NCI-H1417 treated with DMSO at 0.1 percent for 48 hours (cell line): ENCODE measurements around the gene CEL.
"Not testable (repeated sequence)": the region's sequence is repeated elsewhere in the genome, so short reads cannot be mapped to it uniquely, and the experiment has no call there.

ENCODE experiments used
- DNase-seq: peaks from one replicate; lab custom pipeline; 2025; lab: John Stamatoyannopoulos, UW

Gene CEL

DNA sequence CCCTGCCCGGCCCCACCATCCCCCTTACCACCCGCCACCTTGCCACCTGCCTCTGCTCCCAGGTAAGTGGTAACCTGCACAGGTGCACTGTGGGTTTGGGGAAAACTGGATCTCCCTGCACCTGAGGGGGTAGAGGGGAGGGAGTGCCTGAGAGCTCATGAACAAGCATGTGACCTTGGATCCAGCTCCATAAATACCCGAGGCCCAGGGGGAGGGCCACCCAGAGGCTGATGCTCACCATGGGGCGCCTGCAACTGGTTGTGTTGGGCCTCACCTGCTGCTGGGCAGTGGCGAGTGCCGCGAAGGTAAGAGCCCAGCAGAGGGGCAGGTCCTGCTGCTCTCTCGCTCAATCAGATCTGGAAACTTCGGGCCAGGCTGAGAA, at the start of gene CEL:
TSS of gene CEL (plus strand) at position 218 of the 382 bp plus-strand sequence. CDS start at position 240, 22 bp downstream.
- peak; percentile 75 for DNase-seq

DNA sequence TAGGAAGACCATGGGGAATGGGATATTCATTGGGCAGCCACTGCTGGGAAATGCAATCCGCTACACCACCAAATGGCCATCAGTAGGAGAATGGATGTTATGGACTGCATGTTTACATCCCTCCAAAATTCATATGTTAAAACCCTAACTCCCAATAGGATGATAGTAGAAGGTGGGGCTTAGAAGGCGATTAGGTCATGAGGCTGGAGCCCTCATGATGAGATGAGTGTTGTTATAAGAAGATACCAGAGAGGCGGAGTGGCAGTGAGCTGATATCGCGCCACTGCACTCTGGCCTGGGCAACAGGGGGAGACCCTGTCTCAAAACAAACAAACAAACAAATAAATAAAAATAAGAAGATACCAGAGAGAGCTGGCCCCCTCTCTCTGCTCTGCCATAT, 47.1 kb upstream of the CEL start:
- no peak for DNase-seq

DNA sequence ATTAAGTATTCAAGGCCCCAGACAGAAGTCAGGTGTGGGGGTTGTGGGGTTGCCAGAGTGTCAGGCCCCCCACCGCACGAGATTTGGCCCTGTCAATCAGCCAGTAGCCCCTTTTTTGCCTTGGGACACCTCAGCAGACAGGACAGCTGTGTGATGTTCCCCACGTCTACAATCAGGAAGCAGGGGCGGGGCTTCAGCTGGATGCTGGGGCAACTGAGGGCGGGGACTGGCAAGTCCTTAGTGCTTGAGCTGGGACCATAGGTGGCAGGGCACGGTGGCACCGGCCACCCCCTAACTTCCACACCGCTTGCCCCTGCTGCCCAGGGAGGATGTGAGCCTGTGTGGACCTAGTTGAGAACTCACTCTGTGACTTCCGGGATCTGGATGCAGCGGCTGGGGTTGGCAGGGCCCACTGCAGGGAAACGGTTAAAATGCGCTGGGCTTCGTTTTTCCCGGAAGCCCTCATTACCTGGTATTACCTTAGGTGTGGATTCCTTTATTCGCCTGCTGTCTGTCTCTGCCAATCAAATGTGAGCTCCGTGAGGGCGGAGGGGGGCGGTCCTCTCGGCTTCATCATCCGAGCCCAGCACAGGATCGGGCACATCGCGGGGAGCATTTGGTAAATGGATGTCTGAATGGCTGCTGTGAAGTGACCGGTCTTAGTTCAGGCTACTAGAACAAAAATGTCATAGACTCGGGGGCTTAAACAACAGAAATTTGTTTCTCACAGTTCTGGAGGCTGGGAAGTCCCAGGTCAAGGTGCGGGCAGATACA, 38.5 kb upstream of the CEL start:
- DNase-seq, result no peak

DNA sequence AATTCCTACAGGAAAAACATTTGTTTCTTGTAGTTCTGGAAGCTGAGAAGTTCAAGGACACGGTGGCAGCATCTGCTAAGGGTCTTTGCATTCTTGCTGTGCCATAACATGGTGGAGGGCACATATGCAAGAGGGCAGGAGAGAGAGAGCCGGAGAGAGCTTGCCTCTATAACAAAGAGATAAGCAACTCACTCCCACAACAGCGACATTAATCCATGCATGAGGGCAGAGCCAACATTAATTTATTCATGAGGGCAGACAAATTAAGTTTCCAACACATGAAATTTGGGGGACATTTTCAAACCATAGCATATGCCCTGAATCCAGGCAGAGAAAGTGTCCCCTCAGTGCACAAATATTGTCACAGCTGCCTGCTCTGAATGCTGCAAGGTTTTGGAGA, 35.4 kb upstream of the CEL start:
- no peak for DNase-seq

DNA sequence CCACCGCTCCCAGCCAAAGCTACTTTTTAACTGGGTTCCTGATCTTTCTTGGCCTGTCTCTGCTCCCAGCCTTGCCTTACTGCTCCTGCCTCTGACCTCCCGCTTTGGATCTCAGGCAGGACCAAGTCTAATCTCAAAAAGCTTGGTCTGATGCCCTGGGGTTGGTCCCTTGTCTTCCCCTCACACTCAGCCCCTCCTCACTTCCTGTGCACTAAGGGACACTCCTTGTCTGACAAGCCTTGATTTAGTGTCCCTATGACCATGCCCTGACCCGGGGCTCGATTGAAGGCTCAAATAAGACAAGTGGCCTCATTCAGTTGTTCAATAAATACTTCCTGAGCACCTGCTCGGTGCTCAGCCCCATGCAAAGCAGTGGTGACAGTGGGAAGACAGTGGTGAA, 34.6 kb upstream of the CEL start:
- DNase-seq, result no peak

DNA sequence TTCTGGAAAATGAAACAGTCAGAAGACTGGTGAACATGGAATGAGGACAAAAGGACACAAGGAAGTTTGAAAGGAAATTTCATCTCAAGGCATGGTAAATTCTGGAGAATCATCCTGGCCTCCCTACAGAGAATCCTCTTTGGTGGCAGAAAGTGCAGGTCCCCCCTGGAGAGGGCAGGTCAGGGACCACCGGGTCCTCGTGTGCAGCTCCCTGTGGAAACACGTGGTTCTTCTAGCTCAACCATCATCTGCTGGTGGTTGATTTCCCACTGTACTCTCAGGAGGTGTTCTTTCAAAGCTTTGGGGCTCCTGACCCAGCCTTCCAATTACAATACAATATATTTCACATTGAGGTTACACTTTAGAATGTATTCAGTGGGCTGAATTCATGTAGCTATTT, 33.6 kb upstream of the CEL start:
- DNase-seq, result no peak

DNA sequence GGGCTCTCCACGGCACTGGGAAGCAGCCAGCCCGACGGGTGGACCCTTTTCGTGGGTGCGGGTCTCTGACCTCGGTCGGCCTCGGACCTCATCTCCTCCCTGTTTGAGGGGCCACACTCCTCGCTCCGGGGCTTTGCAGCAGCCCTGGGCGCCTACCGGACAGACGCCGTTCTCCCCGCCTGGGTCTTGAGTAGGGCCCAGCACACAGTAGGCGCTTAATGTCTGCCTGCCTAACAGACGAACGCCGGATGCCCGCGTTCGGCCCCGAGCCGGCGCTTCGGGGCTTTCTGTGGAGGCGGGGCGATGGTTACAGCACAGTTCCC, 31.8 kb upstream of the CEL start:
- no peak for DNase-seq

DNA sequence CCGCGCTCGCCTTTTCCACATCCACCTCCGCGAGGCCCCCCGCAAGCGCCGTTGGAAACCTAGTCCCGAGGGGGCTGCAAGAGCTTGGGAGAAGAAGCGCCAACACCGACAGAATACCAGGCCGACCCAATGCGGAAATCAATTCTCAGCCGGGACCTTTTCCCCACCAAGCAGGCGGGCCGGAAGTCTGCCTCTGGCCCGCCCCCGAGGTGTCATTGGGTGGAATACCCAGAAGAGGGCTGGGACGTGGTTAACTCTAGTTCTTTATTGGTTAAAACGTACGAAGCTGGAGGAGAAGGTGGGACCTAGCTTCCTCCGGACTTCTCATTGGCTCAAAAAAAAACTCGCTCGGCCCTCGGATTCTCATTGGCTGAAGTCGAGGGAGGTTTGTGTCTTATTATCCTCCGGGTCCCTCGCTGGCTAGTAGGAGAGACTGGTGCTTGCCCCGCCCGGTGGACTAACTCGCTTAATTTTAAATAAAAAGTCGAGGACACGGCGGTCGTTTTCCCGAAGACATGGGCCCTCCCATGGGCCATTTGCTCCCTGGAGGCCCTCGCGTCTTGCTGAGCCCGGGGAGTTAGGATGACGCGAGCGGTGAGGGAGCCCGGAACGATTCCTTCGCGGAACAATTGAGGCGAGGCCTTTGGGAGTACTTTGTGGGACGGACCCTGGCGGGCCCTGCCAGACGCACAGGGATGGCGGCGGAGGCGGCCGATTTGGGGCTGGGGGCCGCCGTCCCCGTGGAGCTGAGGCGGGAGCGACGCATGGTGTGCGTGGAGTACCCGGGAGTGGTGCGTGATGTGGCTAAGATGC, 31.3 kb upstream of the CEL start, which contains the start of gene GTF3C5:
TSS of gene GTF3C5 (plus strand) at position 681 of the 813 bp plus-strand sequence. CDS start at position 696, 15 bp downstream.
- peak; percentile 99 for DNase-seq

DNA sequence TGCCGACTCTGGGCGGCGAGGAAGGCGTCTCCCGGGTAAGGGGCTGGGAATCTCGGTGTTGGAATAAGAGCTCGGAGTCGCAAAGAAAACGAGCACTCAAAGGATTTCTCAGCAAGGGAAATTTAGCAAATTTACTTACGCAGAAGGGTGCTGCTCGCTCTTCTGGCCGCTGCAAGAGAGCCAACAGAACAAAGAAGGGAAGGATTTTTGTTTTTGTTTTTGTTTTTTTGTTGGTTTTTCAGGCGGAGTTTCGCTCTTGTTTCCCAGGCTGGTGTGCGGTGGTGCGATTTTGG, 30.7 kb upstream of the CEL start:
- DNase-seq, result no peak

DNA sequence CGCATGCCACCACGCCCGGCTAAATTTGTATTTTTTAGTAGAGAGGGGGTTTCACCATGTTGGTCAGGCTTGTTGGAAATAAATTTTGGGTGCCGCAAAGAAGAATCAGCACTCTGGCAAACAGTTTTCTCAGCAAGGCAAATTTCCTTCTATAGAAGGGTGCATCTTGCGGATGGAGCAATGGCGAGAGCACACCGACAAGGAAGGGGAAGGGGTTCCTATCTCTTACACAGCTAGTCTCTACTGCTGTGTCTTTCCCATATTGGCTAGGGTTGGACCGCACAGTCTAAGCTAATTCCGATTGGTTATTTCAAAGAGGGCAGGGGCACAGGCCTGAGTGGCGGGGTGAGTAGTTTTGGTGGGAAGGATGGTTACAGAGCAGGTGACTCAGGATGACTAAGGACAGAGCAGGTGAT, 30.3 kb upstream of the CEL start:
- no peak for DNase-seq

DNA sequence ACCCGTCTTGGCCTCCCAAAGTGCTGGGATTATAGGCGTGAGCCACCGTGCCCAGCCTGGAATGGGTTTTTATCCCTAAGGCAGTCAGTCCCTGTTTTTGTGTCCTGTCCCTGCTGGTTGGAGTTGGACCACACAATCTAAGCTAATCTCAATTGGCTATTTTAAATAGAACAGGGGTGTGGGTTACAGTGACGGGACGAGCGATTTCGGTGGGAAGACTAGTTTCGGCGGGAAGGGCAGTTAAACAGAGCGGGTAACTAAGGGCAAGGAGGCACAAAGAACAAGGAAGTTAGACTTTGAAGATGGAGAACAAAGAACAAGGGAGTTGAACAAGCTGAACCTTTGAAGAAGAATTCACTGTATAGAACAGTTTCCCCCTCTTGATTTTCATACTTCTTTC, 29.6 kb upstream of the CEL start:
- DNase-seq, result no peak

DNA sequence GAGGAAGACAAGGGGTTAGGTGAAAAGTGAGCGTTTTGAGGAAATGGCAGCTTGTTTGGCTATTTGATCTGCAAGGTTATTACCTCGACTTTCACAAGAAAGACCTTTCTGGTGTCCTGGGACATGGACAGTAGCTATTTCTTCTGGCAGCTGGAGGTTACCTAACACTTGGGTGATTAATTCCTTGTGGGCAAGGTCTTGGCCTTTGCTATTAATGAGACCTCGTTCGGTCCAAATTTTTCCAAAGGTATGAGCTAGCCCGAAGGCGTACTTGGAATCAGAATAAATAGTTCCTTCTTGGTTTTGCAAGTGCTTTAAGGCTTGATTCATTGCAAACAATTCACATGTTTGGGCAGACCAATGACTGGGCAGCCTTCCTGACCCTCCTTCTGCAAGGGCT, 26.1 kb upstream of the CEL start:
- no peak for DNase-seq

DNA sequence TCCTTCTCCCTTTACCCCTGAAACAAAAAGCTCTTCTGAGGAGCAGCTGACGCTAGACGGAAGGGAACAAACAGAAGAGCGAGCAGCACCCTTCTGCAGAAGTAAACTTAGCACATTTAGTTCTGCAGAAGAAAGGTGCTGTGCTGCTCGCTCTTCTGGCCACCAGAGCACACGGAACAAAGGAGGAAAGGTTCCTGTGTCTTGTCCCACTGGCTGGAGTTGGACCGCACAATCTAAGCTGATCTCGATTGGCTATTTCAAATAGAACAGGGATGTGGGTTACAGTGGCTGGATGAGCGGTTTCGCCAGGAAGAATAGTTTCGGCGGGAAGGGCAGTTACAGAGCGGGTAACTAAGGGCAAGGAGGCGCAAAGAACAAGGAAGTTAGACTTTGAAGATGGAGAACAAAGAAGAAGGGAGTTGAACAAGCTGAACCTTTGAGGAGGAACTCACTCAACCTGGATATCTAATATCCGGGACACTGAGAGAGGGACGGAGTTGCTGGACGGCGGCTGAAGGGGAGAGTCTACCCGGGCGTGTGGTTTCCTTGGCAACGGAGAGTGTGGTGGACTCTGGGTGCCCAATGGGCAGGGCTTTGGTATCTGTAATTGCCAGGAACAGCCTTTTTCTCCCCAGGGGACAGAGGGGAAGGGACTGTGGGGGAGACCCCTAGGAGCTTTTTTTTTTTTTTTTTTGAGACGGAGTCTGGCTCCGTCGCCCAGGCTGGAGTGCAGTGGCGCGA, 23.8 kb upstream of the CEL start:
- no peak for DNase-seq

DNA sequence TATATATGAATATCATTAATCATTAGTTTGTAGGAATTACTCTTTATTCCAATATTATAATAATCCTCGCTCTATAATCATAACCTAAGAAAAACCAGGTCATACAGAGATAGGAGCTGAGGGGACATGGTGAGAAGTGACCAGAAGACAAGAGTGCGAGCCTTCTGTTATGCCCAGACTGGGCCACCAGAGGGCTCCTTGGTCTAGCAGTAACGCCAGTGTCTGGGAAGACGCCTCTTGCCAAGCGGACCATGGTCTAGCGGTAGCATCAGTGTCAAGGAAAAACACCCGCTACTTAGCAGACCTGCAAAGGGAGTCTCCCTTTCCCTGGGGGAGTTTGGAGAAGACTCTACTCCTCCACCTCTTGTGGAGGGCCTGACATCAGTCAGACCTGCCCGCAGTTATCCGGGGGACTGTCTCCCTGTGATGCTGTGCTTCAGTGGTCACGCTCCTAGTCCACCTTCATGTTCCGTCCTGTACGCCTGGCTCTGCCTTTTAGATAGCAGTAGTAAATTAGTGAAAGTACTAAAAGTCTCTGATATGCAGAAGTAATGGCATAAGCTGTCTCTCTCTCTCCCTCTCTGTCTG, 20.8 kb upstream of the CEL start:
- not testable (repeated sequence) for DNase-seq

DNA sequence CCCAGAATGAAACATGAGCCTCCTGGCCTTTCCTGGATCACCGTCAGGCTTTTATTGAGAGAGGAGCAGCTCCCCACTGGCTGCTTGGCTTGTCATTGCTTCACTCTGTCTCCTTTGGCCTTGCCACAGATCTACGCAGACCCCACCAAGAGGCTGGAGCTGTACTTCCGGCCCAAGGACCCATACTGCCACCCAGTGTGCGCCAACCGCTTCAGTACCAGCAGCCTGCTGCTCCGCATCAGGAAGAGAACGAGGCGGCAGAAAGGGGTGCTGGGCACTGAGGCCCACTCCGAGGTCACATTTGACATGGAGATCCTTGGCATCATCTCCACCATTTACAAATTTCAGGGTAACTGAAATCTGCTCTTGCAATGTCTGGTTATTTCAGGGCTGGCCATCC, 19.8 kb upstream of the CEL start:
- no peak for DNase-seq

DNA sequence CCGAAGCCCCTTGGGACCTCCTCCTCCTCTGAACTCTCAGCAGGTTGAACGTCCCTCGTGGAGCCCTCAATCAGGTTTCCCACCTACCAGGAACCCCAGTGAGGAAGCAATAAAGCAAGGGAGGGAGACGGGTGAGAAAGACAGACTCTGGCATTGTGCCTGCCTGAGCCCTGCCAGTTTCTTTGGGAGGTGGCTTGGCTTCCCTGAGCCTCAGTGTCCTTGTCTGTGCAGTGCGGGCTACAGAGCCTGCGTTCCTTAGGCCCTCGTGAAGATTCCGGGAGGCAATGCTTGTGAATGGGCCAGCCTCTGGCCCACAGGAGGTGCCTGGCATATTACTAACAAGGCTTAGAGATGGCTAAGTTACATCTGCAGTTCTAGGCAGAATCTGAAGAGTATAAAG, 19.1 kb upstream of the CEL start:
- DNase-seq, result no peak

DNA sequence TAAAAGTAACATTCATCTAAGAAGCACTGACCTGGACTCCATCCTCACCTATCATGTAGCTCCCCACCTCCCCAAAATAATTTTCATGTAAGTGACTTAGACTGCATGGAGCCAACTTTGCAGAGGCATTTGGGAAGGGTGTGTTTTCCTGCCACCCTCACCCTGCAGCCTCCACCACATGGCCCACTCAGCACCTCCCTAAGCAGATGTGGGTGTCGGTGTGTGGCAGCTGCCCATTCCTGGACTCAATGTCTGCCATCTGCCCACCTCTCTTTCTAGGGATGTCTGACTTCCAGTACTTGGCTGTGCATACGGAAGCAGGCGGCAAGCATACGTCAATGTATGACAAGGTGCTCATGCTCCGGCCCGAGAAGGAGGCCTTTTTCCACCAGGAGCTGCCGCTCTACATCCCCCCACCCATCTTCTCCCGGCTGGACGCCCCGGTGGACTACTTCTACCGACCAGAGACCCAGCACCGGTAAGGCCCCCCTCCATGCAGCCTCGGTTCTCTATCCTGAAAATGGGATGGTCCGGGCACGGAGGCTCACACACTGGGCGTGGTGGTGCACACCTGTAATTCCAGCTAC, 18.2 kb upstream of the CEL start:
- DNase-seq, result no peak

DNA sequence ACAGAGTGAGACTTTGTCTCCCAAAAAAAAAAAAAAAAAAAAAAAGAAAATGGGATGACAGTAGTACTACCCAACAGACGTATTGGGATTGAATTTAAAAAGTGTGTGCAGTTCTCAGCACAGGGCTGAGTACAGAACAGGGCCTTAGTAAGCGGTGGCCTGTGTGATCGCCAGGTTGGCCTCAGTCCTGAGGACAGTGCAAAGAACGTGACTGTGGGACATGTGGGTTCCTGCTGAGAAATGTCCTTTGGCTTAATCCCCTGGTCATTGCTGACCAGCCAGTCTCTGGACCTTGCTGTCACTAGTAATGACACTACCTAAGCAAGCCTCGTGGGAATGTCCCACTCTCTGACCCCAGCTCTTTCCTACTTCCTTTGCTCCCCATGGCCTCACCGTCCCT, 17.7 kb upstream of the CEL start:
- no peak for DNase-seq

DNA sequence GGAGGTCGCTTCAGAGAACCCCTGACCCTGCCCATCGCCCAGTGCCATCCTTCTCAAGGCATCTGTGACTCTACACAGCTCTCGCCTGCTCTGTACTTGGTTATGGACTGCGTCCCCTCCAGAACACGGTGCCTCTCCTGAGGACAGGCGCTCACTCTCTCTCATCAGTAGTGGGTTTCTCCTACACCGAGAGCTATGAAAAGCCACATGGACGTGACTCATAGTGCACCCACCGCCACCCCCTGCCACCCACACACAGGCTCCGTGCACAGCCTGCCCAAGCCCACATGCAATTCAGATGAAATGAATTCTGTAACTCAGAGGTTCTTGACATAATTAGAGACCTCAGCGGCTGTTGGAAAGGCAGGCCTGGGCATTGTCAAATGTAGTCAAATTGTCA, 17.1 kb upstream of the CEL start:
- no peak for DNase-seq

DNA sequence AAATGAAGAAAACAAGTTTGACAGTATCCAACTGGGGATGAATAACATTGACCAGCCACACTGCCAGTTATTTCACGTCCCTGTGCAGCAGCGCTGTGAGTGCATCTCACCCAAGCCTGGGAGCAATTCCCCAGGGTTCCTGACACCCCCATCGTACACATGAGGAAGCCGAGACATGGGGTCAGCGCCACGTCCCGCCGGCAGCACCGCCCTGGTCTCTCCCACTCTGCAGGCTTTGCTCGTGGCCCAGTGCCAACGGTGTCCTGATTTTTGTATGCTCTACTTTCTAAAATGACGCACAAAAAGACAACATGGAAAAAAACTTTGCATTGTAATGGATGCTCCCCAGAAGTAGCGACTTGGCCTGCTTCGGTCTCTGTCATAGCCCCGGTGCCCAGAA, 16.6 kb upstream of the CEL start:
- no peak for DNase-seq

DNA sequence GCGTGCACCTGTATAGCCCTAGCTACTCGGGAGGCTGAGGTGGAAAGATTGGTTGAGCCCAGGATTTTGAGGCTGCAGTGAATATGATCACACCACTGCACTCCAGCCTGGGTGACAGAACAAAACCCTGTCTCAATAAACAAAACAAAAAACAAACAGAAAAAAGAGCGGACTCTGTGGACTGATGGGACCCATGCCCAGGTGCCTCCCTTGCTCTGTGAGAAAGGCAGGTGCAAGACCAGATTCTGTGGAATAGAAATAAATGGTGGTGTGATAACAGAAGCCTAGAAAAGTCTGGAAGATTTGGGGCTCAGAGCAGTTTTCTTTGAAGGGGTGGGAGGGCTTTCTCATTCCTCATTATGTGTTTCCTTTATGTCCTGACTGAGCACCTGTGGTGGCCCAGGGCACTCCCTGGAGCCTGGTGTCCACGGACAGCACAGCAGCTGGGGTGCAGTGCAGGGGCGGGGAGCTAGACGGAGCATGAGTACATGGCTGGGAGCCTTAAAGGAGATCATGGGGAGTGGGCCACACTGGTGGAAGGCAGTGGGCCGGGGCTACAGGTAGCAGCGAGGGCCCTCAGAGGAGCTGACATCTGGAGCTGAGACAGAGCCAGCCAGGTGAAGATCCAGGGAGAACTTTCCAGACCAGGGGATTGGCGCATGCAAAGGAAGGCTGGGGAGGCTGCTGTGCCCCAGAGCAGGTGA, 15.4 kb upstream of the CEL start:
- no peak for DNase-seq

DNA sequence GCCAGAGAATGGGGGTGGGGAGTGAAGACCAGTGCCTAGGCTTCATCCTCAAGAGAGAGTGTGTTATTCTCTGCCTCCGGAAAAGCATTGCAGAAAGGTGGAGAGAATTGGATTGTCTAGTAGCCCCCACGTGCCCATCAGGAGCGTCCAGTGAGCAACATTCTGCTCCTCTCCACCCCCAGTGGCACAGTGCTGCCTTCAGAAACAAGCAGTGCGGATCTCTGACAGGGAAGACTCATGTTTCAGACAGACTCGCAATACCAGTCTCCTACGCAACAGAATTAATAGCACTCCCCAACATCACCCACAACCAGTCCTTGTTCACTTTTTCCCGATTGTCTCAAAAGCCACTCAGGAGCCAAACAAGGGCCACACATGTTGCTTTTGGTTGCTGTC, 14.9 kb upstream of the CEL start:
- no peak for DNase-seq
